Measurements from ENCODE around the gene CIRBP.
"Not testable (repeated sequence)": the region's sequence is repeated elsewhere in the genome, so short reads cannot be mapped to it uniquely, and the experiment has no call there.

Gene CIRBP

GRCh38 chr19:1241417-1242095 lies 27.6 kb upstream of the CIRBP start, which contains the start of gene ATP5F1D:
ATP5F1D (plus strand) TSS chr19:1241751; CDS start chr19:1241851, 100 bp downstream.
- in situ Hi-C loops (cut with HindIII; ENCODE audit: low pct_unique_long_range_greater_than_20kb, low sequenced_read_pairs) = no loop called here
- peak; percentile 91 to 96 for DNase-seq (ENCODE audit: low read depth in 1 of 2, low spot score in 1 of 2)

GRCh38 chr19:1243768-1244692 lies 25.1 kb upstream of the CIRBP start:
- TF ChIP-seq JUND (IDR thresholded peaks at IDR 0.05; ENCODE audit: low read depth) = no peak
- DNase-seq (ENCODE audit: low read depth in 1 of 2, low spot score in 1 of 2) = peak; percentile 81 to 88
- in situ Hi-C loops (cut with HindIII; ENCODE audit: low pct_unique_long_range_greater_than_20kb, low sequenced_read_pairs) = no loop called here

More at GRCh38 chr19:1241417-1242095, 27.6 kb upstream of the CIRBP start, which contains the start of gene ATP5F1D:
- TF ChIP-seq JUND (IDR thresholded peaks at IDR 0.05; ENCODE audit: low read depth) = no peak

DNA sequence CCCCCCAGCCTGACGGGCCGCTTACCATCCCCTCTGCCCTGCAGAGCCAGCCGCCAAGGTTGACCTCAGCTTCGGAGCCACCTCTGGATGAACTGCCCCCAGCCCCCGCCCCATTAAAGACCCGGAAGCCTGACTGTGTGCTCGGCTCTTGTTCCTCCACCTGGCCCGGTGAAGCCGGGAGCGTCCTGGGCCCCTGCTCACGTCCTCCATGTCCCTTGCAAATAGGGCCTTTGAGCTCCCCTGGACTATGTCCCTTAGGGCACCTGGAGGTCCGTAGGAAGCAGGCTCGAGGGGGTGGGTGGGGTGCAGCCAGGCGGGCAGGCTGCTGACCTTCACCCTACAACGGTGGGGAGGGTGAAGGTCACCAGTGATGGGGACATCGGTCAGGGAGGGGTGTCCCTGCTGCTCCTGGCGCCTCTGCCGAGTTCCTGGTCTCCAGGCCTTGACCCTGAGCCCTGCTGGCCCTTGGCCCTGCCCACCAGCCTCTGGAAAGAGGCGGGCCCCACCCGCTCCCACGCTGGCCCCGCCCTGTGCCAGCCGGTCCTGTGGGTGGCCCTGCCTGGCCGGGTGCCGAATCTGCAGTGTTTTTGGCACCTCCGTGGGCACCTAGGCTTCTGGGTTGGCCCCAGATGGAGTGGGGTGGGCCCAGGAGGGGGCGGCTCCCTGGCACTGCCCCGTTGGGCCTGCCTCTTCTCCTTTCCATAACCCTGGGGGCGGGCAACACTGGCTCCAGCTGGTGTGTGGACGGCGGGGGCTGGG lies 24.3 kb upstream of the CIRBP start:
- peak in 1 of 2 experiments; percentile 81 for DNase-seq (ENCODE audit: low read depth in 1 of 2, low spot score in 1 of 2)
- no peak for TF ChIP-seq JUND (IDR thresholded peaks at IDR 0.05; ENCODE audit: low read depth)
- in situ Hi-C loops (cut with HindIII; ENCODE audit: low pct_unique_long_range_greater_than_20kb, low sequenced_read_pairs) = no loop called here

DNA sequence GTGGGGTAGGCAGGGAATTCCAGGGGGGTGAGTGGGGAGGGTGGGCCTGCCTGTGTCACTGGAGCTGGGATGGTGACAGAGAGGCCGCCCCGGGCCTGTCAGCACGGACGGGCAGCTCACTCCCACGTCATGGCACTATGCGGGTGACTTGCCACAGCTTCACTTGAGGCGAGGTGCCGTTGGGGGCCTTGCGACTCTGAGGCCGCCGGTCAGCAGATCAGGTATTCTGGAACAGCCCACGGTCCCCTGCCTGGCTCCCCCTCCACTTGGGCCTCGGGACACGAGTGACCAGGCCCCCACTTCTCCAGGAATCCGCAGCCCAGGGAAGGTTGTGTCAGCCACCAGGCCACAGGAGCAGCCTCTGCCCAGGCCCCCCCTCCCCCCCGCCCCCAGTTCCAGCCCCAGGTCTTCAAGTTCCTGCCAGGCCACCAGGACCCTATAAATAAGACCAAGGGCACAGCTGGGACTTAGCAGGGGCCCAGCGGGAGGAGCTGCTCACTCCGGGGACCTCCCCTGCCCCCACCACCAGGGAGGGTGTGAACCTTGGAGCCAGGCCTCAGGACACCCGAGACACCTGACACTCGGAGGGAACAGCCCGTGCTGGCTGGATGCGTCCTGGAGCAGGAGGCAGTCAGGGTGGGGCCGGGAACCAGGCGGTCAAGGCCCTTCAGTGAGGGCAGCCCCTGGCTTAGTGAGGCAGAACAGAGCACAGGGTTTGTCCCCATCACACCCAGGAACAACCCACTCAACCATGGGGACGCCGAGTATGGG lies 23.5 kb upstream of the CIRBP start:
- TF ChIP-seq JUND (IDR thresholded peaks at IDR 0.05; ENCODE audit: low read depth) = no peak
- in situ Hi-C loops (cut with HindIII; ENCODE audit: low pct_unique_long_range_greater_than_20kb, low sequenced_read_pairs) = no loop called here
- DNase-seq (ENCODE audit: low read depth in 1 of 2, low spot score in 1 of 2) = no peak

DNA sequence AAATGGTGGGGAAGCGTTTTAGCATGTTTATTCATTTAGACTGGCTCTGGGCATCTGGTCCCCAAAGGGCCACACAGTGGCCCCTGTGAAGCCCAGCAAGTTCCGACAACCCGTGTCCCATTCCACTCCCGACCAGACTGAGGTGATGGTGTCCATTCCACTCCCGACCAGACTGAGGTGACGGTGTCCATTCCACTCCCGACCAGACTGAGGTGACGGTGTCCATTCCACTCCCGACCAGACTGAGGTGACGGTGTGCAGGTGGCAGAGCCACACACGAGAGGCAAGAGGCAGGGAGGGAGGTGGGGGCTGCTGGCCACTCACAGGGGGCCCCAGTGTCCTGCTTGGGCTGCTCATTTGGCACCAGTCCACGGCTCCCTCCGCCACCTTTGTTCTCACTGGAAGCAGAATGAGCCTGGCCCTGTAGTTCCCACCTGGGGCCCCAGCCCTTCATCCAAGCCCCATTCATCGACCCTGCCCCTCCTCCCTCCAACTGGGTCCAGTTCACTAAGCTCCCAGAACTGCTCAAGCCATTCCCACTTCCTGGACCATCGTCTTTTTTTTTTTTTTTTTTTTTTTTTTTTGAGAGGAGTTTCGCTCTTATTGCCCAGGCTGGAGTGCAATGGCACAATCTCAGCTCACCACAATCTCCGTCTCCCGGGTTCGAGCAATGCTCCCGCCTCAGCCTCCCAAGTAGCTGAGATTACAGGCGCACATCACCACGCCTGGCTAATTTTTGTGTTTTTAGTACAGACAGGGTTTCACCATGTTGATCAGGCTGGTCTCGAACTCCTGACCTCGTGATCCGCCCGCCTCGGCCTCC lies 22.7 kb upstream of the CIRBP start:
- in situ Hi-C loops (cut with HindIII; ENCODE audit: low pct_unique_long_range_greater_than_20kb, low sequenced_read_pairs); DNase-seq (ENCODE audit: low read depth in 1 of 2, low spot score in 1 of 2): not testable (repeated sequence)

DNA sequence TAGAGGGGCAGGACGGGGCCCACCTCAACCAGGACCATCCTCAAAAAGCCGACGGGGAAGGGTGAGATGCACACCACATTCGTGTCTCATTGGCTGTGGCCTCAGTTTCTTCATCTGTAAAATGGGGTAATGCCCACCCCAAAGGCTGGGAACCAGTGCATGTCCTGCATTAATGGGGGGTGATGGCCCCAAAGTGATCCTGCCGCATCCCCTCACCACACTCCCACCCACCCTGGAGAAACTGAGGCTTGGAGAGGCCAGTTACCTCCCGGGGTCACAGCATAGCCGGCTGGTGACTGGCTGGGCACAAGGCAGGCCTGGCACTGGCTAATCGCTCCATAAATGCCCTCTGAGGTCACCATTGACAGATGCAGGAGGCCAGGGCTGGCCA lies 21.4 kb upstream of the CIRBP start:
- no peak for TF ChIP-seq JUND (IDR thresholded peaks at IDR 0.05; ENCODE audit: low read depth)

DNA sequence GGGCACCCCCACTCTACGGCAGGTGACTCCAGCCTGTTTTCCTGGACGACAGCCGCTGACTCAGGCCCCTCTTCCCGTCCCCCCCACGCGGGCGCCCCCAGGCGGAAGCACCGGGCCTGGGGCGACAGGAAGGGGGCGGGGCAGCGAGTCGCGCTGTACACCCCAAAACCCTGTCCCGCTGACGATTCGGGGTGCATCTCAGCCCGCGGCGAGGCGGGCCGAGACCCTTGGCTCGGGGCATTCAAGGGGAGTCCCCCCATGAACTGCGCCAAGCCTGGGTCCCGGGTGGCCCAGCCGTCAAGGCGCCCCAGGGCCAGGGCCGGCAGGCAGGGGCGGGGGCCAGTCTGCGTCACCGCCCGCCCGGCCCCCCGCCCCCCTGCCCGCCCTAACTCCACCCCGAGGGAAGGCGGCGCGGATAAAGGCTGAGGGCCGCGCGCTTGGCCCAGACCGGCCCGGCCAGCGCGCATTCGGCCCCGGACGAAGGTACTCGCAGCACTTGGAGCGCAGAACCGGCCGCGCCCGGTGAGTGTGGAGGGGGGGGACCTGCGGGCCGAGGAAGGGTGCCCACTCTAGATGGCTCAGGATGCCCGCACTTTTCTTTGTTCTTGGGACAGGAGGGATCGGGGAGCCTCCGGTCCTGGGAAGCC lies 20.9 kb upstream of the CIRBP start, which contains the start of gene MIDN:
MIDN (plus strand) TSS at position 445 of the 647 bp plus-strand sequence. CDS start 1,714 bp downstream, outside the sequence.
- in situ Hi-C loops (cut with HindIII; ENCODE audit: low pct_unique_long_range_greater_than_20kb, low sequenced_read_pairs) = no loop called here
- no peak for TF ChIP-seq JUND (IDR thresholded peaks at IDR 0.05; ENCODE audit: low read depth)
- DNase-seq (ENCODE audit: low read depth in 1 of 2, low spot score in 1 of 2) = peak in 1 of 2 experiments; percentile 90

More for the DNA sequence above, 21.4 kb upstream of the CIRBP start:
- in situ Hi-C loops (cut with HindIII; ENCODE audit: low pct_unique_long_range_greater_than_20kb, low sequenced_read_pairs) = no loop called here
- DNase-seq (ENCODE audit: low read depth in 1 of 2, low spot score in 1 of 2) = no peak

DNA sequence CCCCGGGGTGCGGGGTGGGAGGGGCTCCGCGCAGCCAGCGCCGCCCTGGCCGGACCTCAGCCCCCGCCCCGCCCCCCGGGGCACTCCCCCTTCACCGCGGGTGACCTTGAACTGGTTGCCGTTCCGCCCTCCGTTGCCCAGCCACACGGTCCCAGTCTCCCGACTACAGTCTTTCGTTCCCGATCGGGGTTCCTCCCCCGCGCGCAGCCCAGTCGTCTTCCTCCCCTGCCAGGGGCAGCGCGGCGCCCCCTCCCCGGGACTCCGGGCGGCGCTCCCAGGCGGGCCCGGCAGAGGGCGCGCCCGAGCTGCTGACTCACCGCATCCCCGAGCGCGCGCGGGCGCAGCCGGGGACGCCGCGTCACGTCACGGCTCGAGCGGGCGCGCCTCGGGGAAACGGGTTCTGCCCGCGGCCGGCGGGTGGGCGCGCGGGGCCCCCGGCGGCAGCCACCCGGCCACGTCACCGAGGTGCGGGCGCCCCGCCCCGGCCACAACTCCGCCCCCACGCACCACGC lies 20.3 kb upstream of the CIRBP start:
- in situ Hi-C loops (cut with HindIII; ENCODE audit: low pct_unique_long_range_greater_than_20kb, low sequenced_read_pairs) = no loop called here
- DNase-seq (ENCODE audit: low read depth in 1 of 2, low spot score in 1 of 2) = peak in 1 of 2 experiments; percentile 80
- TF ChIP-seq JUND (IDR thresholded peaks at IDR 0.05; ENCODE audit: low read depth) = no peak

GRCh38 chr19:1249298-1249989 lies 19.7 kb upstream of the CIRBP start:
- DNase-seq (ENCODE audit: low read depth in 1 of 2, low spot score in 1 of 2) = peak; percentile 89 to 95
- TF ChIP-seq JUND (IDR thresholded peaks at IDR 0.05; ENCODE audit: low read depth) = no peak
- in situ Hi-C loops (cut with HindIII; ENCODE audit: low pct_unique_long_range_greater_than_20kb, low sequenced_read_pairs) = no loop called here

GRCh38 chr19:1249990-1250436 lies 19.1 kb upstream of the CIRBP start:
- no peak for DNase-seq (ENCODE audit: low read depth in 1 of 2, low spot score in 1 of 2)
- no peak for TF ChIP-seq JUND (IDR thresholded peaks at IDR 0.05; ENCODE audit: low read depth)
- in situ Hi-C loops (cut with HindIII; ENCODE audit: low pct_unique_long_range_greater_than_20kb, low sequenced_read_pairs) = no loop called here
